Fibroblast of skin of scalp (primary cell): ENCODE measurements around the gene FBXL19. TPM values are rescaled to one million over a fixed set of nuclear protein-coding genes. Genes with fewer than 3 reads are reported as not detected.
A peak's percentile ranks its signal among the peaks of the same experiment; 100 is the strongest.
"Not testable (repeated sequence)": the region's sequence is repeated elsewhere in the genome, so short reads cannot be mapped to it uniquely, and the experiment has no call there.

ENCODE experiments used
- DNase-seq: peaks from one replicate; pipeline ENCODE4 v3.0.0-alpha.2; 2013
- polyA plus RNA-seq, 2 experiments: library from polyadenylated mRNA; unstranded; fragments of 120-200 nt; gene quantifications; one replicate each; pipeline ENCODE4 v1.2.1, GENCODE V29; 2013; ENCODE audit not compliant: insufficient read length in 2 of 2

The FBXL19 gene
- 21.4 TPM for polyA plus RNA-seq (2013, experiment 1 of 2; ENCODE audit: insufficient read length)
- 20.5 TPM for polyA plus RNA-seq (2013, experiment 2 of 2; ENCODE audit: insufficient read length)

DNA sequence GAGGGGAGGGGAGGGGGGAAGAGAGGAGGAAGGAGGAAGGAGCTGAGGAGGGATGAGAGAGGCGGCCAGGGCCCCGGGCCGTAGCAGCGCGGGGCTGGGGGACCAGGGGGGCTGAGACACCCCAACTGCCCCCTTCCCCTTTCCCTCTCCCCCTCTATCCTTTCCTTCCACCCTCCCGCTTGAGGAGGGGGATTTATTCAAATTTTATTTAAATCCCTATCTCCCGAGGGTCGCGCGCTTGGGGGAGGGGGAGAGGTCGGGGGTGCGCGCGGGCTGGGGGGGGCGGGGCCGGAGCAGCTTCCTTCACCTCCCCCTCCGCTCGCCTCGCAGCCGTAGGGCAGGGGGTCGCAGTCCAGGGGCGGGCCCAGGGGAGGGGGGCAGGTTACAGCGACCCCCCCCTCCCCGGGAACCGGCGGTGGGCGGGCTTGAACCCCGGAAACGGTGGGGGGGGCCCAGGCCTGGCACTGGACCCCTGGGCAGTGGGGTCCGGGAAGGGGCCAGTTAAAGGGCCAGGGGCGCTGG, at the start of gene FBXL19:
TSS of gene FBXL19 (plus strand) at position 19 of the 522 bp plus-strand sequence. CDS start 2,183 bp downstream, outside the sequence.
- no peak for DNase-seq

DNA sequence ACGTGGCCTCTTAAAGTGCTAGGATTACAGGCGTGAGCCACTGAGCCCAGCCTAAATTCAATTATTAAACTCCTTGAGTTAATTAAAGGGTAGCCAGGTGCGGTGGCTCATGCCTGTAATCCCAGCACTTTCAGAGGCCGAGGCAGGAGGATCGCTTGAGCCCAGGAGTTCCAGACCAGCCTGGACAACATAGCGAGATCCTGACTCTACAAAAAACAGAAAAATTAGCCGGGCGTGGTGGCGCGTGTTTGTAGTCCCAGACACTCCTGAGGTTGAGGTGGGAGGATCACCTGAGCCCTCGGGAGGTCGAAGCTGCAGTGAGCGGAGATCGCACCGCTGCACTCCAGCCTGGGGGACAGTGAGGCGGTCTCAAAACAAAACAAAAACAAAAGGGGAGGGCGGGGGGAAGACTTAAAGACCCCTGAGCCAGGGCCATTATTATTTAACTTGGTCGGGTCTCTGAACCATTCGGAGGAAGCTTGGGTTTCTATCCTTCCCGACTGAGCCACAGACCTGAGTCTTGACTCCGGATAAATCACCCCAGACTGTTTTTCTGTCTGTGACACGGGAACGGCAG, 49.0 kb upstream of the FBXL19 start:
- DNase-seq, result no peak

DNA sequence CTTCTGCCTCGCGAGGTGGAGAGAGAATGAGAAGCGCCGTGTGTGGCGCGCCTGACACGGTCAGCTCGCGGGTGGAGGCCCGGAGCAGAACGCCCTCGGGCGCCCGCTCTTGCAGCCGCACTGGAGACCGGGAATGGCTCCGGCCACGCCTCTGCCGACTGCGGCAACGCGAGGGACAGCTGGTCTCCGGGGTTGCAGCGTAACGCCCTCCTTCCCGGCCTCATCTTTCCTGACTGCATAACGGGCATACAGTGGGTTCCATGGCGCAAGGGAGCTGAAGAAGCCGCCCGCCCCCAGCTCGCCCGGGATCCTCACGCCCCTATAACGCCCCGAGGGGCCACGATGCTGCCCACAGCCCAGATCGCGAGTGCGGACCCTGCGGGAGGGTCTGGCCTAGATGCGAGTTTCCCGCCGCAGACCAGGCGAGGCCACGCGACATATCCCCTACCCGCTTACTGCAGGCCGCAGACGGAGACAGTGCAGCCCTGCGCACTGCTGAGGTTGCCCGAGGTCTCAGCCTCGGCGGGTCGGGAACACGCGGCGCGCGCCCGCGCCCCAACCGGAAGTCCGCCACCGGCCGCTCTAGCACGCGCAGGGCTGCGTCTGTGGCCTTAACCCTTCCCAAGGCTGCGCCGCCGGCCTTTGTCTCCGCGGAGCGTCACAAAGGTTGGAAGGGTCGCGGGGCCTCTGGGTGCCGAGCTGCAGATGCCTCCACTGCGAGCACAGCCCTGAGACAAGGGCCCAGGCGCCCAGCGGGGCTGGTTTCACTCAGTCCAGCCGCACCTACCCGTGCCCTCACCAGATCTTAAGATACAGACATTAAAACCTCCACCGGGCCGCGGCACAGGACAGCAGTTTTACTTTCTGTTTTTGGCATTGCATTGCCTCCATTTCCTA, 48.3 kb upstream of the FBXL19 start:
- peak; percentile 90 for DNase-seq

DNA sequence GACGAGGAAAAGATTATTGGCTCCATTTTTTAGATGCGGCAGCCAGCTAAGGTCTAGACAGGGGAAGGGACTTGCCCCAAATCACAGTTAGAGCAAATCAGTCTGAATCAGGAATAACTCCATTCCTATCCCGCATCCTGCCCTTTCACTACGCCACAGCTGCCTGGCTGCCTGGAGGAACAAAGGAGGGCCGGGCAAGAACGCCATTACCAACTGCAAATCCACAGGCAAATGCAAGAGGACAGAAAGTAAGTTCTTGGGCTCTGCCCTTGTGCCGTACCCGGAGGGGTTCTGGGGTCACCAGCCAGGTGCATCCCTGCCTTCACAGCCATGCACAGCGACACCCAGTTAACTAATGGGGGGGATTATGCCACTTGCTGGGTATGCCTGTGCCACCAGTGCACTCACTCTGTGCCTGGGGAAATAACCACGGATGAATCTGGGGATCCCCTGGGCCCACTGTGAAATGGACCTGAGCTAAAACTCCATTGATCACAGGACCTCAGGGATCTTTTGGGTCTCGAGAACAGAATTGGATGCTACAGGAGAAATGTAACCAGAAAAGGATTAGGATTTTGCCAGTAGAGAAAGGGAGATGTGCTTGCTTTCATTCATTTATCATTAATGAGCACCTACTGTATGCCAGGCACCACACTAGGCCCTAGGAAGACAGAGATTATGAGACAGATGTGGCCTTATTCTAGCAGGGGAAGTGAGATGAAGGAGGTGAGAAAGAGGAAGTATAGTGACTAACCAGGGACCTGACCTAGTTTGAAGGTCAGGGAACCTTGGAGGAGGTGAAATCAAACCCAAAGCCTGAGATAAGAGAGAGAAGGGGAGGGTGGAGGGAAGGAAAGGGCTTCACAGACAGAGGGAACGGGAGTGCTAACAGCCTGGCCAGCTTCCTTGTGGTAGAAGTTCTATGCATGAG, 47.2 kb upstream of the FBXL19 start:
- no peak for DNase-seq

GRCh38 chr16:30876867-30877266, 46.5 kb upstream of the FBXL19 start:
- no peak for DNase-seq

- no peak for DNase-seq
Measured at GRCh38 chr16:30882429-30883310, 40.7 kb upstream of the FBXL19 start.

- DNase-seq, result no peak
Measured at GRCh38 chr16:30884760-30885159, 38.6 kb upstream of the FBXL19 start.

GRCh38 chr16:30885196-30885595, 38.2 kb upstream of the FBXL19 start:
- DNase-seq, result no peak

GRCh38 chr16:30886145-30886544, 37.2 kb upstream of the FBXL19 start:
- DNase-seq, result no peak

- no peak for DNase-seq
Measured at GRCh38 chr16:30887927-30888326, 35.4 kb upstream of the FBXL19 start.

DNA sequence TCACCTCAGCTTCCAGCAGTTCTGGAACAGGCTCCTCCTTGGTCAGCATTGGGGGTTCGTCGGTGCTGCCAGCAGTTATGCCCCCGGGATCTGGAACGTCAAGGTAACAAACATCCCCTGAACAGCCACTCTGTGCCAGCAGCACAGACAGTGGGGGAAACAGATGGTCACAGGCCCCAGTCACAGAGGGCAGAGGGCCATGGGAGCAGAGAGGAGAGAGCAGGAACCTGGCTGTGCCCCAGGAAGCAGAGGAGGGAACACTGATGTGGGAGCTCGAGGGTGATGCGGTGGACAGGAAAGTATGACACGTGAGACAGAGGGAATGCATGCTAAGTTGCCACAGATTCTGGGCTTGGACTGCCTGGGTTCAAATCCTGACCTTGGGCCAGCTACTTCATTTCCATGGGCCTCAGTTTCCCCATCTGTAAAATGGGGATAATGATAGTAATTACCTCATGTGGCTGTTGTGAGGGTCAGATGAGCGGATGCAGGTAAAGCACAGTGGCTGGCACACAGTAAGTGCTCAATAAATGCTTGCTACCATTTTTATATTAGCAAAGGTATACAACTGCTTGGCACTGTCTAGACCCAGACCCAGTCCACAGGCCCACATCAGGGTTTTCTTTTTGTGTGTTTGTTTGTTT, 34.4 kb upstream of the FBXL19 start:
- DNase-seq, result no peak

DNA sequence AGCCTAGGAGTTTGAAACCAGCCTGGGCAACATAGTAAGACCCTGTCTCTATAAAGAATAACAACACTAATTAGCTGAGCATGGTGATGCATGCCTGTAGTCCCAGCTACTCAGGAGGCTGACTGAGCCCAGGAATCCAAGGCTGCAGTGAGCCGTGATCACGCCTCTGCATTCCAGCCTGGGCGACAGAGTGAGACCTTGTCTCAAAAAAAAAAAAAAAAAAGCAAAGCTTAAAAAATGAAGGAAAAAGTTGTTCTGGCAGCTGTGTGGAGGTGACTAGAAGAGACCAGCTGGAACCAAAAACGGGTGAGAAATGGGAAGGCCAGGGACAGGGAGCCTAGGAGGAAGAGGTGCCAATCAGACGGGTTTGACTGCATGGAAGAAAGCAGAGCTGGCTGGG, 33.7 kb upstream of the FBXL19 start:
- no peak for DNase-seq

GRCh38 chr16:30891043-30891823, 32.1 kb upstream of the FBXL19 start:
- not testable (repeated sequence) for DNase-seq

DNA sequence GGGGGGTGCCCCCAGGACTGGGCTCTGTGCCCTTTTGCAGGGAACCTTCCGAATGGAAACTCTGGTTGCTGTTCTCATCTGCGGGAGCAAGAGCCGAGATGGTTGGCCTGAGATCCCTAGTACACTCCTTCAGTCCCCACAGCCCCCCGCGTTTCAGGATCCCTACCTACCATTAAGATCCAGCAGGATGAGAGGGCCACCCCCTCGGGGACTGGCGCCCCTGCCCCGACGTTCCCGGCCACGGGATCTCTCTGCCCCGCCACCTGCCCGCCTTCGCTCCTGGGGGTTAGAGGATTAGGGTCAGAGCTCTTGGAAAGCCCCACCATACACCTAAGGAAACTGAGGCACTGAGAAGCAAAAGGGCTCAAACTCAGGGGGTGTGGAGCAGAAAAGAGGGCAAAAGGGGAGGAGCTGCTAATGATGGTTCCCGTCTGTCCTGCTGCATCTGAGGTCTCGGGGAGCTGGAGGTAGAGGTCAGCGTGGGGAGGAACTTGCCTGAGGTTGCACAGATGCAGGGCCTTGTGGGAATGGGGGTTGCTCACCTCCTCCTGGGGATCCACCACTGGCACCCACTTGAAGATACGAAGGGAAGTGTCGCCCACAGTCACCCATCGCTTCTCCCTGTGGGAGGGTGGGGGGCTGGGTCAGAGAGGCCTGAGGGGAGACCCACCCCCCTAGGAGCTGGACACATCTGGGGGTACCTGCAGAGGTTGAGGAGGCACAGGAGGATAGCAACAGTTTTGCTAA, 30.5 kb upstream of the FBXL19 start:
- no peak for DNase-seq

- no peak for DNase-seq
Measured at GRCh38 chr16:30893417-30893743, 30.0 kb upstream of the FBXL19 start.

DNA sequence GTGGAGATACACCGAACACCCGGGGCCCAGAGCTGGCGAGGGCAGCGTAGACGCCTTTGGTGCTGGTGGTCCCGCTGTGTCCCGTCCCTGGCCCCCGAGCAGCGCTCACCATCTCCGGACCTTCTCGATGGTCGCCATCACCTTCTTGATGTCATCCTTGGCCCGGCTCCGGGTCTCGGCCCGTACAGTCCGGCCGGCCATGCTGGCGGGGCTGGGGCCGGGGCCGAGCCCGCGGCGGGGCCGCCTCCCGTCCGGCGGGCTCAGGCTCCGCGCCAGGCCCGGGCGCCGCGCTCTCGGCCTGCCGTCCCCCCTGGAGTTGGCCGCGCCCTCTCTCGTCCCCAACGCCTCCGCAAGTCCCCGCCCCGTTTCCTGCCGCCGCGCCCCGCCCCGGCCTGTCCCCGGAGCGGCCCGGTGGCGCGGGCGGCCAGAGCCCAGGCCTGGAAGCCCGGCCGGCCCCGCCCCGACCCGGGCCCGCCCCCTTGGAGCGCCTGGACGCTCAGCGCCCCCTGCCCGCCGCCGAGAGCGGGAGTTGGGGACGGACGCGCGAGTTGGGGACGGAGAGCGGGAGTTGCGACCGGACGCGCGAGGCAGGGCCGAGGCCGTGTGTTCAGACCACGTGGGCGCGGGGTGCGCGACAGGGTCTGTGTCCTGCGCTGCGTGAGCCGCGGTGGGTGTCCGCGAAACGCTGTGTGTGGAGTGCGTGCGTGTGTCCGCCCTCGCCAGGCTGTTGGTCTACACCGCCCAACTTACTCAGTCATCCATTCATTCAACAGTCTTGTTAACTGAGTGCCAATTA, 29.4 kb upstream of the FBXL19 start, which contains the start of gene BCL7C:
TSS of gene BCL7C (minus strand) at position 334 of the 796 bp plus-strand sequence. CDS start at position 201, 133 bp downstream.
- DNase-seq, result peak; percentile 93

DNA sequence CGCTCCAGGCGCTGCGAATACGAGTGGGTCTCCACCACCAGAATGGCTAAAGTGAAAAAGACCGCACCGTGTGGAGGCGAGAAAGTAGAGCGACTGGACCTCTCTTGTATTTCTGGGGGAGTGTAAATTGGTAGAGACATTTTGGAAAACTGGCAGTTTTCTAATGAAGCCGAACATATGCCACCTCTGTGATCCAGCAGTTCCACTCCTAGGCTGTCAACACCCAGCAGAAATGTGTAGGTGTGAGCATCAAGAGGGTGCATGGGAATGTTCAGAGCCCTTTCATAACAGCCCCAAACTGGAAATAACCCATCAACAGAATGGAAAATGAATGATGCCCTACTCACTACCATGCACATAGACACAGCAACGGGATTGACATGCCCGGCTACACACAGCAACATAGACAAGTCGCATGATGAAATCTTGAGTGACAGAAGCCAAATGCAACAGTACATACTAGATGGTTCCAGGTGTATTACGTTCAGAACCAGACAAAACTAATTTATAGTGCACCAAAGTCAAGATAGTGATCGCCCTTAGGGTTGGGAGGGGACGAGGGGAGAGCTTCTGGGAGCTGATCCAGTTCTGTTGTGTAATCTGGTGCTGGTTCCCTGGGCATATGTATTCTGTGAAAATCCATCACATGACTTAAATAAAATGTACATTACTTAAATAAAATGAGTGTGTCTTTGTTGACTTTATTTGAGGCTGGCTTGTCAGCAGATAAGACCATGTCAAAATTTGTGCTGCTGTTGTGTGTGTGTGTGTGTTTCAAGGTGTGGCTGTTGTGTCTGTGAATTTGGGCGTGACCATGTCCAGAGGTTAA, 28.6 kb upstream of the FBXL19 start:
- no peak for DNase-seq
